K562 (cell line): ENCODE data around the gene MRFAP1. TPM values are rescaled to one million over a fixed set of nuclear protein-coding genes. Genes with fewer than 3 reads are reported as not detected.
A peak's percentile ranks its signal among the peaks of the same experiment; 100 is the strongest.

ENCODE experiments used
- ARHGAP35 ChIP-seq: fragments of 450-650 bp; IDR thresholded peaks from 2 replicates; pipeline ENCODE4 v1.6.1; 2018; ENCODE audit not compliant: partially characterized antibody
- ARNT ChIP-seq, 2 experiments: fragments of 450-650 bp; IDR thresholded peaks; 2 replicates each; pipeline ENCODE4 v1.6.1; 2016; ENCODE audit warnings: mild to moderate bottlenecking in 1 of 2
- CHCHD3 ChIP-seq: fragments of 250-450 bp; sonication (Bioruptor Pico); IDR thresholded peaks from 2 replicates; pipeline ENCODE4 v2.1.2; 2022; ENCODE audit warnings: mild to moderate bottlenecking
- CSDE1 ChIP-seq, 2 experiments: fragments of 450-650 bp; IDR thresholded peaks; 2 replicates each; pipeline ENCODE4 v1.6.1; 2016; ENCODE audit warnings: mild to moderate bottlenecking in 1 of 2
- FOXP1 ChIP-seq: sonication (generic); formaldehyde crosslinking; IDR thresholded peaks from 2 replicates; pipeline ENCODE4 v1.8.0; 2022; ENCODE audit warnings: mild to moderate bottlenecking, missing genetic modification reagents
- GTF2F1 ChIP-seq: IDR thresholded peaks from 2 replicates; pipeline ENCODE4 v1.6.1; 2011; ENCODE audit warnings: low read depth, low read length, improper control_type of control experiment
- MAFG ChIP-seq: fragments of 450-650 bp; conservative IDR thresholded peaks from 2 replicates; pipeline ENCODE4 v1.6.1; 2016; ENCODE audit warnings: missing genetic modification characterization, missing compliant biosample characterization
- MIER1 ChIP-seq: fragments of 450-650 bp; IDR thresholded peaks from 2 replicates; pipeline ENCODE4 v1.6.1; 2016; ENCODE audit warnings: antibody characterized with exemption, mild to moderate bottlenecking, low read depth
- NFIC ChIP-seq: fragments of 450-650 bp; IDR thresholded peaks from 2 replicates; pipeline ENCODE4 v1.6.1; 2017; ENCODE audit warnings: mild to moderate bottlenecking, inconsistent platforms
- NR1H2 ChIP-seq: sonication (generic); formaldehyde crosslinking; IDR thresholded peaks from 2 replicates; pipeline ENCODE4 v1.4.0; 2020; ENCODE audit warnings: mild to moderate bottlenecking, missing genetic modification reagents
- POLR2H ChIP-seq: IDR thresholded peaks from 2 replicates; pipeline ENCODE4 v1.6.1; 2016; ENCODE audit warnings: missing genetic modification characterization, low read depth, mild to moderate bottlenecking, control low read depth, missing compliant biosample characterization, moderate library complexity
- RCOR1 ChIP-seq, 2 experiments: IDR thresholded peaks; 2 replicates each; pipeline ENCODE4 v1.6.1; 2012; ENCODE audit warnings: low read depth in 2 of 2, low read length in 2 of 2, borderline replicate concordance in 1 of 2, improper control_type of control experiment in 1 of 2
- SMAD1 ChIP-seq: fragments of 150-350 bp; IDR thresholded peaks from 2 replicates; pipeline ENCODE4 v1.6.1; 2014; ENCODE audit warnings: low read length, low read depth; ENCODE audit not compliant: partially characterized antibody
- SMARCA4 ChIP-seq: fragments of 450-650 bp; IDR thresholded peaks from 2 replicates; pipeline ENCODE4 v1.6.1; 2016
- SNIP1 ChIP-seq: fragments of 450-650 bp; IDR thresholded peaks from 2 replicates; pipeline ENCODE4 v1.7.1; 2017; ENCODE audit warnings: low read depth, mild to moderate bottlenecking
- TAF7 ChIP-seq: fragments of 450-650 bp; IDR thresholded peaks from 2 replicates; pipeline ENCODE4 v1.6.1; 2016; ENCODE audit warnings: missing genetic modification characterization, missing compliant biosample characterization
- TARDBP ChIP-seq: fragments of 450-650 bp; IDR thresholded peaks from 2 replicates; pipeline ENCODE4 v1.6.1; 2016
- TBP ChIP-seq: optimal IDR thresholded peaks from 2 replicates; pipeline ENCODE3; 2011; ENCODE audit warnings: low read depth, low read length, improper control_type of control experiment
- TGIF2 ChIP-seq: sonication (generic); formaldehyde crosslinking; IDR thresholded peaks from 2 replicates; pipeline ENCODE4 v1.8.1; 2022; ENCODE audit warnings: mild to moderate bottlenecking, missing genetic modification reagents, moderate library complexity
- TRIM28 ChIP-seq: fragments of 450-650 bp; IDR thresholded peaks from 2 replicates; pipeline ENCODE4 v1.6.1; 2017
- ZBED1 ChIP-seq: IDR thresholded peaks from 2 replicates; pipeline ENCODE4 v1.6.1; 2014
- ZBTB1 ChIP-seq: sonication (generic); formaldehyde crosslinking; IDR thresholded peaks from 2 replicates; pipeline ENCODE4 v1.8.1; 2023; ENCODE audit warnings: missing genetic modification reagents, low read depth, mild to moderate bottlenecking, borderline replicate concordance
- ZC3H8 ChIP-seq: fragments of 450-650 bp; IDR thresholded peaks from 2 replicates; pipeline ENCODE4 v1.6.1; 2017
- ZNF668 ChIP-seq: fragments of 250-450 bp; sonication (Bioruptor Pico); IDR thresholded peaks from 2 replicates; pipeline ENCODE4 v1.8.0; 2022; ENCODE audit warnings: mild to moderate bottlenecking, inconsistent platforms
- polyA plus RNA-seq, 8 experiments: library from polyadenylated mRNA; depleted of rRNA in 4 of 8; stranded (reverse) in 5 of 8; unstranded in 3 of 8; fragments of >200 nt; fragmentation: Nextera tagmentation in 2 of 8; fragmentation: Illumina TruSeq in 1 of 8; extraction: Ambion mirVana in 2 of 8; extraction: Trizol in 1 of 8; gene quantifications; 2 replicates each; pipeline versions ENCODE4 v1.2.1 to v1.2.3, GENCODE V29; 2011 to 2014; ENCODE audit warnings: inconsistent platforms in 1 of 8, missing spikeins in 1 of 8
- total RNA-seq, 7 experiments: library from RNA; depleted of rRNA in 6 of 7; stranded (reverse); fragments of >200 nt in 6 of 7; fragmentation: Illumina TruSeq in 2 of 7; extraction: Trizol in 2 of 7; gene quantifications; 2 replicates each; pipeline versions ENCODE4 v1.2.1 to v1.2.3, GENCODE V29; 2011 to 2021; ENCODE audit warnings: low replicate concordance in 1 of 7
- TF ChIP-seq, protein P1 (sequence below): fragments of 250-450 bp; sonication (Bioruptor Pico); IDR thresholded peaks from 2 replicates; pipeline ENCODE4 v1.5.0; 2021
- TF ChIP-seq, protein P2 (sequence below), 2 experiments: fragments of 450-650 bp in 1 of 2; IDR thresholded peaks; 2 replicates each; pipeline ENCODE4 v1.6.1; 2011 to 2017; ENCODE audit warnings: low read depth in 2 of 2, antibody characterized with exemption in 1 of 2, borderline replicate concordance in 1 of 2, low read length in 1 of 2, mild to moderate bottlenecking in 1 of 2, mixed read lengths in 1 of 2; ENCODE audit not compliant: control insufficient read depth in 1 of 2

MRFAP1 gene
- total and polyA plus RNA-seq, 9 of the 15 experiments (the other 6 are each of a cell fraction or from before 2014, with no cell fraction given), result 46.0 to 270 (median 151) TPM

DNA sequence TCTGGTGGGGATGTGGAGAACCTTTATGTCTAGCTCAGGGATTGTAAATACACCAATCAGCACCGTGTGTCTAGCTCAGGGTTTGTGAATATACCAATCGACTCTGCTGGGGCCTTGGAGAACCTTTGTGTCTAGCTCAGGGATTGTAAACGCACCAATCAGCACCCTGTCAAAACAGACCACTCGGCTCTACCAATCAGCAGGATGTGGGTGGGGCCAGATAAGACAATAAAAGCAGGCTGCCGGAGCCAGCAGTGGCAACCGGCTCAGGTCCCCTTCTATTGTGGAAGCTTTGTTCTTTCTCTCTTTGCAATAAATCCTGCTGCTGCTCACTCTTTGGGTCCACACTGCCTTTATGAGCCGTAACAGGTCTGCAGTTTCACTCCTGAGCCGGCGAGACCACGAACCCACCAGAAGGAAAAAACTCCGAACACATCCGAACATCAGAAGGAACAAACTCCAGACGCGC, 32.7 kb downstream of the MRFAP1 start (continued):
- TF ChIP-seq TARDBP (0 out of 2 replicates have a peak, but pooled peaks have one; percentile 54), NFIC (peak; percentile 69), ZC3H8 (peak; percentile 81; the same call in 1 of the 2 replicates), TAF7 (tag) (peak; percentile 76; the same call in 1 of the 2 replicates), MAFG (tag) (peak; percentile 22; the same call in 1 of the 2 replicates), SNIP1 (0 out of 2 replicates have a peak, but pooled peaks have one; percentile 30), ZBED1 (peak; percentile 89), ARHGAP35 (peak; percentile 19), POLR2H (tag) (peak; percentile 98), GTF2F1 (peak; percentile 52; the same call in 1 of the 2 replicates), FOXP1 (peak; percentile 58; the same call in 1 of the 2 replicates), NR1H2 (CRISPR knock-in tag) (0 out of 2 replicates have a peak, but pooled peaks have one; percentile 81), RCOR1 (IDR thresholded peaks at IDR 0.05; ENCODE audit: borderline replicate concordance in 1 of 2, low read depth in 2 of 2, low read length in 2 of 2) (0 out of 4 replicates have a peak, but pooled peaks of 1 of the 2 experiments have one; percentile 26), TRIM28 (peak; percentile 37; the same call in 1 of the 2 replicates), ZBTB1 (peak; percentile 14; the same call in 1 of the 2 replicates), ARNT (IDR thresholded peaks at IDR 0.05) (peak in 1 of 2 experiments; percentile 78; a peak in 2 of 4 replicates), MIER1 (0 out of 2 replicates have a peak, but pooled peaks have one; percentile 24), CSDE1 (IDR thresholded peaks at IDR 0.05) (peak; percentile 19 to 88; a peak in 2 of 4 replicates), SMAD1 (peak; percentile 85), ZNF668 (CRISPR knock-in tag) (peak; percentile 30; the same call in 1 of the 2 replicates), SMARCA4 (peak; percentile 47; the same call in 1 of the 2 replicates), CHCHD3 (CRISPR knock-in tag) (0 out of 2 replicates have a peak, but pooled peaks have one; percentile 12), TBP (peak; percentile 72), TGIF2 (CRISPR knock-in tag) (0 out of 2 replicates have a peak, but pooled peaks have one; percentile 19)
- TF ChIP-seq, protein P1, sequence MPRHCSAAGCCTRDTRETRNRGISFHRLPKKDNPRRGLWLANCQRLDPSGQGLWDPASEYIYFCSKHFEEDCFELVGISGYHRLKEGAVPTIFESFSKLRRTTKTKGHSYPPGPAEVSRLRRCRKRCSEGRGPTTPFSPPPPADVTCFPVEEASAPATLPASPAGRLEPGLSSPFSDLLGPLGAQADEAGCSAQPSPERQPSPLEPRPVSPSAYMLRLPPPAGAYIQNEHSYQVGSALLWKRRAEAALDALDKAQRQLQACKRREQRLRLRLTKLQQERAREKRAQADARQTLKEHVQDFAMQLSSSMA (CRISPR knock-in tag), result 0 out of 2 replicates have a peak, but pooled peaks have one; percentile 32
- TF ChIP-seq, protein P2, sequence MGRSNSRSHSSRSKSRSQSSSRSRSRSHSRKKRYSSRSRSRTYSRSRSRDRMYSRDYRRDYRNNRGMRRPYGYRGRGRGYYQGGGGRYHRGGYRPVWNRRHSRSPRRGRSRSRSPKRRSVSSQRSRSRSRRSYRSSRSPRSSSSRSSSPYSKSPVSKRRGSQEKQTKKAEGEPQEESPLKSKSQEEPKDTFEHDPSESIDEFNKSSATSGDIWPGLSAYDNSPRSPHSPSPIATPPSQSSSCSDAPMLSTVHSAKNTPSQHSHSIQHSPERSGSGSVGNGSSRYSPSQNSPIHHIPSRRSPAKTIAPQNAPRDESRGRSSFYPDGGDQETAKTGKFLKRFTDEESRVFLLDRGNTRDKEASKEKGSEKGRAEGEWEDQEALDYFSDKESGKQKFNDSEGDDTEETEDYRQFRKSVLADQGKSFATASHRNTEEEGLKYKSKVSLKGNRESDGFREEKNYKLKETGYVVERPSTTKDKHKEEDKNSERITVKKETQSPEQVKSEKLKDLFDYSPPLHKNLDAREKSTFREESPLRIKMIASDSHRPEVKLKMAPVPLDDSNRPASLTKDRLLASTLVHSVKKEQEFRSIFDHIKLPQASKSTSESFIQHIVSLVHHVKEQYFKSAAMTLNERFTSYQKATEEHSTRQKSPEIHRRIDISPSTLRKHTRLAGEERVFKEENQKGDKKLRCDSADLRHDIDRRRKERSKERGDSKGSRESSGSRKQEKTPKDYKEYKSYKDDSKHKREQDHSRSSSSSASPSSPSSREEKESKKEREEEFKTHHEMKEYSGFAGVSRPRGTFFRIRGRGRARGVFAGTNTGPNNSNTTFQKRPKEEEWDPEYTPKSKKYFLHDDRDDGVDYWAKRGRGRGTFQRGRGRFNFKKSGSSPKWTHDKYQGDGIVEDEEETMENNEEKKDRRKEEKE (IDR thresholded peaks at IDR 0.05; ENCODE audit: borderline replicate concordance in 1 of 2, control insufficient read depth in 1 of 2, low read depth in 2 of 2, low read length in 1 of 2), result 0 out of 4 replicates have a peak, but pooled peaks of 1 of the 2 experiments have one; percentile 49
